GM18867 (cell line): ENCODE data around the gene TEX264.

Experiments used
- ATAC-seq: cut with Tn5 transposase; IDR thresholded peaks from one replicate; pipeline ENCODE4 v1.9.1; 2021; ENCODE audit warnings: mild to moderate bottlenecking, moderate library complexity; ENCODE audit not compliant: unreplicated experiment

The TEX264 gene

DNA sequence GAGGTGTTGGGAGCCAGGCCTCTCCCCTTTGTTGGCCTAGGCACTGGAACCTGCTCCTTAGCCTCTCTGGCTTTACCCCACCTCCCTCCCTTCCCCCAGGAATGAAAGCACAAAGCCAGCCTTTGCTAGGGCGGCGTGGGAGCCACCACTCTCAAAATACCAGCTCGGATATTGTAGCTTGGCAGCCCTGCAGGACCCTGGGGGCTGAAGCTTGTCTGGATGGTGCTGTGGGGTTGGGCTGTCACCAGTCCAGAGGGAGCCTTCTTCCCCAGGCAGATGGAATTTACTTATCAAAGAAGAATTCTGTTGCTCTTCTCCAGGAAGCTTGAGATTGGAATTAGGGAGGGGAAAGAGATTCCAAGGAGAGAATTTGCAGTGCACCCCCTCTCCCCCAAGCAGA is 20.9 kb downstream of the TEX264 start:
- ATAC-seq: no peak

GRCh38 chr3:51692980-51693395 is 21.9 kb downstream of the TEX264 start:
- no peak for ATAC-seq

GRCh38 chr3:51696954-51697353 is 25.9 kb downstream of the TEX264 start:
- ATAC-seq: no peak

DNA sequence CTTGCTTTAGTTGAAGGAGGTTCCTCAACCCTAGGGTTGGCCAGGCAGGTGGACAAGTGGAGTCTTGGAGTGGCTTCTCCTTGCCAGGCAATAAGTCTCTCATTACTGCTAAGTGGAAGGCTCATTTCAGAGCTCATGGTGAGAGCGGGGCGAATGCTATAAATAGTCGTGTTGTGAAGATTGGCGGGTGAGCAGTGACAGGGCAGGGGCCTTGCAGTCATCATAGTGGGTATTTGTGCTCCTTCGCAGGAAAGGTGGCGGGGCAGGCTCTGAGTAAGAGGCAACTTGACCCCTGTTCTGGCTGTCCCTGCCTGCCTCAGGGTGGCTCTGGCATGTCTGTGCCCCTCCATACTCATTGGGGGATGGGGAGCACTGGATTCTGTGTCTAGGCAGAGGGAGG is 27.2 kb downstream of the TEX264 start:
- no peak for ATAC-seq

DNA sequence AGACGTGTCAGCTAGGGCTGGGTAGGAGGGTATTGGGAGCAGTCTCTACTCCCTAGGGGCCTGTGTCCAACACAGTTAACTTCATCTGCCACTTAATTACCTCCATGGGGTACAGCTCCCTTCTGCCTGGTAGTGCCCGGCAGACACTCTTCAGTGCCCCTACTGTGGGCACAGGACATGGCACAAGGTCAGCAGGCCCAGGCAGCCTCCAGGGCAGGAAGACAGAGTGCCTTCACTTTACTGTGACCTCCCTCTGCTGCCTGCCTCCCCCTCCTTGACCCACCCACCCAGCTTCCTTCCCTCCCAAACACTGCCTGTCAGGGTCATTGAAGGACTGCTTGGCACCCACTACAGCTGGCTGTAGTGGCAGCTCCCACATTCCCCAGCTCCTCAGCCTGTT is 29.4 kb downstream of the TEX264 start:
- ATAC-seq: no peak

GRCh38 chr3:51702156-51702555 is 31.1 kb downstream of the TEX264 start:
- ATAC-seq: no peak

- no peak for ATAC-seq
Observed at GRCh38 chr3:51703068-51703760, 32.2 kb downstream of the TEX264 start.

DNA sequence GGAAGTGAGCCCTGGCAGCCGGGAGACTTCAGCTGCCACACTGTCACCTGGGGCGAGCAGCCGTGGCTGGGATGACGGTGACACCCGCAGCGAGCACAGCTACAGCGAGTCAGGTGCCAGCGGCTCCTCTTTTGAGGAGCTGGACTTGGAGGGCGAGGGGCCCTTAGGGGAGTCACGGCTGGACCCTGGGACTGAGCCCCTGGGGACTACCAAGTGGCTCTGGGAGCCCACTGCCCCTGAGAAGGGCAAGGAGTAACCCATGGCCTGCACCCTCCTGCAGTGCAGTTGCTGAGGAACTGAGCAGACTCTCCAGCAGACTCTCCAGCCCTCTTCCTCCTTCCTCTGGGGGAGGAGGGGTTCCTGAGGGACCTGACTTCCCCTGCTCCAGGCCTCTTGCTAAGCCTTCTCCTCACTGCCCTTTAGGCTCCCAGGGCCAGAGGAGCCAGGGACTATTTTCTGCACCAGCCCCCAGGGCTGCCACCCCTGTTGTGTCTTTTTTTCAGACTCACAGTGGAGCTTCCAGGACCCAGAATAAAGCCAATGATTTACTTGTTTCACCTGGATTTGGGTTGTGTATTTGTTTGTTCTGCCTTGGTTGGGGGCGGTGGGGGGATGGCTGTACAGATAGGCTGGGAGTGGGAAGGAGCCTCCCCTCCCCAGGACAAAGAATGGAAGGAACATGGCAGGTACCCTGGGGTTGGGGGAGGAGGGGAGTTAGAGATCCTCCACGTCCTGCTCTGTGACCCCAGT is 32.9 kb downstream of the TEX264 start:
- no peak for ATAC-seq

- no peak for ATAC-seq
Observed at GRCh38 chr3:51704511-51704950, 33.5 kb downstream of the TEX264 start.

- no peak for ATAC-seq
Observed at GRCh38 chr3:51705276-51706020, 34.4 kb downstream of the TEX264 start.

DNA sequence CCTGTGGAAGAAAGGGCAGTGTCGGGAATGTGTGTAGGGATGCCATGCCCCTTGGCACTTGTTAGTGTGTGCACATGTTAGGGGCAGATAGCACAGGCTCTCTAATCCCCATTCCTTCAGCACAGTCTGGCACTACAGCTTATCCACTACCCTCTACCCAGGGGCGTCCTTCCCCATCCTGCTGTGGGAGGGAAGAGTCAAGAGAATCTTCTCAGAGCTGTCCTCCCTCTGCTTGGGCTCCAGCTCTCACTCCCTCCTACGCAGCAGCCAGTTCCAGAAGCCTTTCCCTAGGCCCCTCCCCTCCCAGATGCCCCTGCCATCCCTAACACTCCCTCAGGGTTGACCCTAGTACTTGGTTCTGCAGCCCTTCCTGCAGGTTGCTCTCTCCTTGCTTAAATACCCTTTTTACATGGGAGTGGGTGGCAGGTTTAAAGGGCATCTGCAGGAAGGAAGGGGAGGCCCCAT is 35.0 kb downstream of the TEX264 start:
- no peak for ATAC-seq

- ATAC-seq: no peak
Observed at GRCh38 chr3:51706788-51707731, 36.0 kb downstream of the TEX264 start, which contains the start of gene GRM2. Gene GRM2, plus strand, starts transcription at chr3:51707068. Its CDS starts 1,916 bp downstream, at chr3:51708984.

- no peak for ATAC-seq
Observed at GRCh38 chr3:51708216-51708845, 37.3 kb downstream of the TEX264 start.

DNA sequence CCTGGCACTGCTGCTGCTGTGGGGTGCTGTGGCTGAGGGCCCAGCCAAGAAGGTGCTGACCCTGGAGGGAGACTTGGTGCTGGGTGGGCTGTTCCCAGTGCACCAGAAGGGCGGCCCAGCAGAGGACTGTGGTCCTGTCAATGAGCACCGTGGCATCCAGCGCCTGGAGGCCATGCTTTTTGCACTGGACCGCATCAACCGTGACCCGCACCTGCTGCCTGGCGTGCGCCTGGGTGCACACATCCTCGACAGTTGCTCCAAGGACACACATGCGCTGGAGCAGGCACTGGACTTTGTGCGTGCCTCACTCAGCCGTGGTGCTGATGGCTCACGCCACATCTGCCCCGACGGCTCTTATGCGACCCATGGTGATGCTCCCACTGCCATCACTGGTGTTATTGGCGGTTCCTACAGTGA is 38.0 kb downstream of the TEX264 start:
- no peak for ATAC-seq

- ATAC-seq: no peak
Observed at GRCh38 chr3:51709675-51710074, 38.6 kb downstream of the TEX264 start.

DNA sequence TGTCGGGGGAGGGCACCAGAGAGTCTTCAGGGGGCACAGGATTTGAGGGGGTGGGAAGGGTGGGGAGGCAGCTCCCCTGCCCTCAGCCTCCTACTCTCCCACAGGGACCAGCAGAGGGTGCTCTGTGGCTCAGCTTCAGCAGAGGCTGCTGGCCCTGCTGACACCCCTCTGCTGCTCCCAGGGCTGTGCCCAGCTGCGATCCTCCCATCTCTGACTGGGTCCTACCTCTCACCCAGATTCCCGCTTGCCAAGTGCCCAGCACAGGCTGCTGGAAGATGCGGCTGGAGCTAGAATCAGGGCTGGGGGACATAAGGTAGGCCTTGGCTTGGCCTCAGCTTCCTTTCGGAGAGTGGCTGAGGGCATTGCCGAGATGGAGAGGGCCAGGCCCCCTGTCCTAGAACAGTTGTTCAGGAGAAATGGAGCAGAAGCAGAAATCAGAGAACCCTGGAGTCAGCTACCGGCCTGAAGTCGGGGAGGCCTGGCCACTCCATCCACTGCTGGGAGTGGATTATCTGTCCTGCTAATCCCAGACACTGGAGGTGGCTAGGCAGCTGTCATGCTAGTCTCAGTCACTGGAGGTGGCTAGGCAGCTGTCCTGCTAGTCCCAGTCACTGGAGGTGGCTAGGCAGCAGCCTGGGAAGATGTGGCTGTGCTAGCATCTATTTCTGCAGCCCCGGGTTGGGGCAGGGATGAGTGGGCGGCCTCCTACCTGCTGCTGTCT is 39.7 kb downstream of the TEX264 start:
- ATAC-seq: no peak

DNA sequence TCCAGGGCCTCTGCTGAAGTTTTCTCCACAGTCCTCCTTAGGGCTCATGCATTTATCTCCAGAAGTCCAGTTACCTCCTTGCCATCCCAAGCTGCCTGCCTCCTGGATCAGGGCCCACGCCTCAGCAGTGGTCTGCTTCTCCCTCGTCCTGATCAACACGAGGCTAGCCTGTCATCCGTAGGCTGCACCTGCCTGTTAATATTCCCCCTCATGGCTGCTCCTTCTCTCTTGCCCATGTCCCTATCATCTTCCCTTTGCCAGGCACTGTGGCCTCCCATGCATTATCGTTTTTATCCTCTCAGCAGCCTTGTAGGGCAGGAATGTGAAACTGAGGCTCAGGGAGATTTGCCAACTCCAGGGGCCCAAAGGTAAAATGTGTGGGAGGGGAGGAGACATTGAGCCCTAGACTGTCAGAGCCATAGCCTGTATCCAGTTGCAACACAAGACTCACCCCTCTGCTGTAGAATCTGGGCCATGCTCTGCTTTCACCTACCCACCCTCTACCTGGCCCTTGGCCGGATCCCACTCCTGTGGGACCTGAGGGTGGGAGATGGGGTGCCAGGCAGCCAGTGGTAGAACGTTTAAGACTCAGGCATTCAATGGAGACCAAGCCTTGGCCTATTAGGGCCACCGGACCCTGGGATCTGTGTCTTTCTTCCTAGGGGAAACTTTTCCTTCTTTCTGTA is 40.4 kb downstream of the TEX264 start:
- no peak for ATAC-seq

GRCh38 chr3:51712038-51712420 is 41.0 kb downstream of the TEX264 start:
- no peak for ATAC-seq

- no peak for ATAC-seq
Observed at GRCh38 chr3:51712511-51712931, 41.5 kb downstream of the TEX264 start.
